Measurements from ENCODE around the gene ESM1.
A peak's percentile ranks its signal among the peaks of the same experiment; 100 is the strongest.

Gene ESM1

DNA sequence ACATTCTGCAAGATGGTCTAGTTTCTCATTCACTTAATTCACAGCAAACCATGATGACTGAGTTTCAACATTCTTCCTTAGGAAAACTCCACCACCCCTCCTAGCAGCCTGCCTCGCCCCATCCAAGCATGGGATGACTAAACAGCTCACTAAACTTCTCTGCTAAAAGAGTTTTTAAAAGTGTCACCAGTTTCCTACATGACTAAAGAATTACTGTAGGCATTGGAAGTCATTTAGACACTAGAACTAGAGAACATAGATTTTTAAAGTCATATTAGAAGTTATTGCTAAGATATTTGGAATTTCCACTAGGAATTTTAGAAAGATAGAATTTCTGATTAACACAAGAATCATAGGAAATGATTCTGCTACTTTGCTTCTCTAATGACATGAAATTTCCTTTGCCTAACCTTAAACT is 5.5 kb upstream of the ESM1 start:
- POLR2A ChIA-PET: interaction anchor here (0.7 kb wide), 1 partner anchor 156 kb away, joined by 3 read pairs; no protein-coding TSS in a partner anchor
- H3K4me3 ChIP-seq (ENCODE audit: low read depth, low read length): no peak overlapping the region
- CTCF ChIA-PET: interaction anchor here (1.2 to 1.6 kb wide), 3 partner anchors 15 to 86 kb away, joined by 3 to 5 read pairs (median 3); no protein-coding TSS in a partner anchor
- TF ChIP-seq, protein P1, sequence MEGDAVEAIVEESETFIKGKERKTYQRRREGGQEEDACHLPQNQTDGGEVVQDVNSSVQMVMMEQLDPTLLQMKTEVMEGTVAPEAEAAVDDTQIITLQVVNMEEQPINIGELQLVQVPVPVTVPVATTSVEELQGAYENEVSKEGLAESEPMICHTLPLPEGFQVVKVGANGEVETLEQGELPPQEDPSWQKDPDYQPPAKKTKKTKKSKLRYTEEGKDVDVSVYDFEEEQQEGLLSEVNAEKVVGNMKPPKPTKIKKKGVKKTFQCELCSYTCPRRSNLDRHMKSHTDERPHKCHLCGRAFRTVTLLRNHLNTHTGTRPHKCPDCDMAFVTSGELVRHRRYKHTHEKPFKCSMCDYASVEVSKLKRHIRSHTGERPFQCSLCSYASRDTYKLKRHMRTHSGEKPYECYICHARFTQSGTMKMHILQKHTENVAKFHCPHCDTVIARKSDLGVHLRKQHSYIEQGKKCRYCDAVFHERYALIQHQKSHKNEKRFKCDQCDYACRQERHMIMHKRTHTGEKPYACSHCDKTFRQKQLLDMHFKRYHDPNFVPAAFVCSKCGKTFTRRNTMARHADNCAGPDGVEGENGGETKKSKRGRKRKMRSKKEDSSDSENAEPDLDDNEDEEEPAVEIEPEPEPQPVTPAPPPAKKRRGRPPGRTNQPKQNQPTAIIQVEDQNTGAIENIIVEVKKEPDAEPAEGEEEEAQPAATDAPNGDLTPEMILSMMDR (IDR thresholded peaks at IDR 0.05; ENCODE audit: insufficient read depth, low read length, missing control alignments): no peak
- peak; percentile 78 for DNase-seq (ENCODE audit: low read depth, low spot score)

DNA sequence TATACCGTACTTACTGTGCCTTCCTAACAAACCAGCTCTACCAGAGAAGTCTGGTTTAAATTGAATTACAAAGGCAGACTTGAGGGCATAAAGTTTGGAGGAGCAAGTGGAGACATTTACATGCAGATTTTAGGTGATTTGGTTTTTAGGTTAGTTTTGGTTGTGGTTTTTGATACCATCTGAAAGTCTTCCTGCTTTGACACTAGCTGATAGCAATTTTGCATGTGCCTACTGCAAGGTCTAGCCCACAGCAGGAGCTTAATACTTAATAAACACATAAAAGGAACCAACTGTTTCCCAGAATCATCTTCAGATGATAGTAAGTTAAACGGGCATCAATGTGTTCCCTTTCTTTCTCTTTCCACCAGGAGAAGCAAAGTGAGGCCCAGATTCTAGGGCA is 3.4 kb upstream of the ESM1 start:
- ChIA-PET CTCF (interaction anchor here (0.8 to 1.6 kb wide), 2 partner anchors 80 to 84 kb away, joined by 3 read pairs; no protein-coding TSS in a partner anchor), POLR2A (no interaction called here)
- TF ChIP-seq, protein P1 (IDR thresholded peaks at IDR 0.05; ENCODE audit: insufficient read depth, low read length, missing control alignments): no peak
- H3K4me3 ChIP-seq (ENCODE audit: low read depth, low read length): no peak overlapping the region
- no peak for DNase-seq (ENCODE audit: low read depth, low spot score)

DNA sequence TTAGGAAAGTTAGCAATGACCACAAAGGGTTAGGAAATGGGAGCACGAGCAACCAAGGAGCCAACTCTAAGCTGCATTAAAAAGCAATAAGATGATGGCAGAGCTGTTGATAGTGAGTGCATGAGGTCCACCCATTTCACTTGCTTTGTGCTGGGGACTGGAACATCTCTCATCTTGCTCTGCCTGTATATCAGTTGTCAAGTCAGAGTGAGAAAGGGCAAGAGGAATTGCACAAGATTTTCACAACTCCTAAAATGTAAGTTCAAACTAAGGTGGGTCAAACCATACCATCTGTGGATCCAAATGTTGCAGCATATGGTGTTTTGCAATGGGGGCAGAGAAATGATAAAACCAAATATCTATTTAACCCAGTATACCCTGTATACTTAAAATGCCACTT is 2.8 kb upstream of the ESM1 start:
- ChIA-PET POLR2A (no interaction called here), CTCF (interaction anchor here (1.1 to 1.6 kb wide), 2 partner anchors 19 to 80 kb away, joined by 3 read pairs; no protein-coding TSS in a partner anchor)
- DNase-seq (ENCODE audit: low read depth, low spot score): no peak
- no peak overlapping the region for H3K4me3 ChIP-seq (ENCODE audit: low read depth, low read length)
- TF ChIP-seq, protein P1 (IDR thresholded peaks at IDR 0.05; ENCODE audit: insufficient read depth, low read length, missing control alignments): no peak

DNA sequence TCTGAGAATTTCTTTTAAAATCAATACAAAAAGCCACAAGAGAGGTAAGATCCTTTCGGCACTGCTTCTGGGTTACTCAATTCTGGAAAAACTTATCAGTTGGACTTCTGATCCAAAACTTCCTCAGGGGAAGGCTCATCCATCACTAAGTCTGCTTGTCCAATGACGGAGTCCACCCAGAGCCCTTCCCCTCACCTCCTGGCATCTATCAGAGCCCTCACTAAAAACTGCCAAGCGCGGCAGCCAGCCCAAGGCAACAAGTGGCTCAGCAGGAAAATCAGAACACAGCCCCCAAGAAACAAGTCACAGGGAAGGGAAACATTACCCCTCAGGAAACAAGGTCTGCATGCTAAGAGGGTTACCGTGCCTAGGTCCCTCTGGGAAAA is 869 bp upstream of the ESM1 start:
- ChIA-PET POLR2A (no interaction called here), CTCF (interaction anchor here (0.6 to 1.8 kb wide), 4 partner anchors 42 to 174 kb away, joined by 3 to 9 read pairs (median 6); partner anchors contain the start of gene GPX8)
- TF ChIP-seq, protein P1 (IDR thresholded peaks at IDR 0.05; ENCODE audit: insufficient read depth, low read length, missing control alignments): no peak
- H3K4me3 ChIP-seq (ENCODE audit: low read depth, low read length): no peak overlapping the region
- DNase-seq (ENCODE audit: low read depth, low spot score): no peak

DNA sequence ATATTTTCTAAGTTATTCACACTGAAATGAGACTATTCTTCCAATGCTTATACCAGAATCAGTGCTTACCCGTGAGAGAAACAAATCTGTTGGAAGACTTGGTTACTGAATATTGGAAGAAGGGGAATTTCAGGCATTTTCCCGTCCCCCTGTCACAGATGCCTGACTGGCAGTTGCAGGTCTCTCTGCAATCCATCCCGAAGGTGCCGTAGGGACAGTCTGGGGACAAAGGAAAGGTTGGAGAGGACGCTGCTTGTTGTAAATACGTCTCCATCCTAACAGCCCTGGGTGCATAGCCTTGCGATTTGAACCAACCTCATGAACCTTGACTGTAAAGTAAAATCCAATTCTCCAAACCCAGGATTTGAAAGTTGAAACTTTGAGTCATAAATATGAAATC is 3.5 kb downstream of the ESM1 start:
- TF ChIP-seq, protein P1 (IDR thresholded peaks at IDR 0.05; ENCODE audit: insufficient read depth, low read length, missing control alignments): no peak
- ChIA-PET CTCF (interaction anchor here (0.9 to 1.9 kb wide), 5 partner anchors 10 to 165 kb away, joined by 3 to 7 read pairs (median 6); no protein-coding TSS in a partner anchor), POLR2A (no interaction called here)
- no peak overlapping the region for H3K4me3 ChIP-seq (ENCODE audit: low read depth, low read length)
- DNase-seq (ENCODE audit: low read depth, low spot score): no peak

DNA sequence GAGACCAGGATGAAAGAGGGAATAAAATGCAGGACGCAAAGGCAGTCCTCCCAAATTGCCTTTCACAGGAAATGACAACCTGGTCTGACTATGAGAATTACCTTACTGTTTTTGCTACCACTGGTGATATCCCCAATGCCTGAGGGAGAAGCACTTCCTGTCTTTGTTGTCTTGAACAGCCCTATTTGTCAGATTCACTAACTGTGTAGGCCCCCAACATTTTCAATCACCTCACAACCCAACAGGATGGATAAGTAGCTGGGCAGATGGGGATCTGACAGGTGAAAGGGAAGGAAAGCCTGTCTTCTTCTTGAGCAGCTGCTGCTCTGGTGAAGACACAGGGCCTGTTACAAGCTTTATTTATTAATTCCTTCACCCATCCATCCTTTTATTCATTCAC is 9.7 kb downstream of the ESM1 start:
- ChIA-PET POLR2A (no interaction called here), CTCF (interaction anchor here (1.2 to 3.6 kb wide), 2 partner anchors 11 to 31 kb away, joined by 3 to 13 read pairs; no protein-coding TSS in a partner anchor)
- DNase-seq (ENCODE audit: low read depth, low spot score): no peak
- H3K4me3 ChIP-seq (ENCODE audit: low read depth, low read length): no peak overlapping the region
- TF ChIP-seq, protein P1 (IDR thresholded peaks at IDR 0.05; ENCODE audit: insufficient read depth, low read length, missing control alignments): no peak
